GM19324 (cell line): ENCODE data around the gene SPTBN5.
"Not testable (repeated sequence)": the region's sequence is repeated elsewhere in the genome, so short reads cannot be mapped to it uniquely, and the experiment has no call there.

Source experiments
- ATAC-seq: cut with Tn5 transposase; IDR thresholded peaks from one replicate; pipeline ENCODE4 v1.9.1; 2021; ENCODE audit warnings: mild to moderate bottlenecking, moderate library complexity; ENCODE audit not compliant: unreplicated experiment, low FRiP score

Gene SPTBN5

GRCh38 chr15:41850482-41851166 is 43.2 kb downstream of the SPTBN5 start:
- ATAC-seq = no peak

- no peak for ATAC-seq
Observed at GRCh38 chr15:41849861-41850260, 44.0 kb downstream of the SPTBN5 start.

- no peak for ATAC-seq
Observed at GRCh38 chr15:41849204-41849603, 44.6 kb downstream of the SPTBN5 start.

DNA sequence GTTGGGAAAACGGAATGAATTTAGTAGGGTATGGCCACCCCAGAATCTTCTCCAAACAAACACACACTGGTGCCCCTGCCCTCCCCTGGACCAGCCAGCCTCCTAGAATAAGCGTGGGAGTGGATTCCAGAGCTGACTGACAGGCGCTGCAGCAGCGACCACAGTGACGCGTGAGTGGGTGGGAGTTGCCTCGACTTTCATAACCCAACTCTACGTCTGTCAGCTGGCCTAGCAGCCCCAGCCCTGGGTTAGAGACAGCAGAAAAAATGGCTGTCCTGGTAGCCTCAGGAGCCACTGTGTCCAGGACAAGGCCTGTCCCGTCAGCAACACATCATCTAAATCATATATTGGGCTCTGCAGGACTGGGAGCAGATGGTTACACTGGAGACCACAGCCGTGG is 45.2 kb downstream of the SPTBN5 start:
- ATAC-seq = no peak

DNA sequence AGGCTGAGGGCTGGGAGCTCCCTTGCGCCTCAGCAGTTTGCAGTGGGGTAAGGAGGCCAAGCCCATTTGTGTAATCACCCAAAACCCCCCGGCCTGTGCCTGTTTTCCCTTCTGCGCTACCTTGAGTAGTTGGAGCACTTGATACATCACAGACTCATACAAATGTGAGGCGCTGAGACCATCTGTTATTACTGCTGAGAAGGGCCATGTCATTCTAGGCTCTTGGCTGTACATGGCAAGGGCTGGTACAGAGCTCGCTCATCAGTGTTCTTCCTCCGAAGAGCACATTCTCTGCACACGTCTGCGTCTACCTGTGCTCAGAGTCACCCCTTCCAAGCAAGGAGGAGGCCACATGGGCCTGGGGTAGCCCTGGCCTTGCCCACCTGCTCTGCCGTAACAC is 45.9 kb downstream of the SPTBN5 start:
- no peak for ATAC-seq

- ATAC-seq = no peak
Observed at GRCh38 chr15:41847206-41847605, 46.6 kb downstream of the SPTBN5 start.

- ATAC-seq = no peak
Observed at GRCh38 chr15:41844814-41845213, 49.0 kb downstream of the SPTBN5 start.

- no peak for ATAC-seq
Observed at GRCh38 chr15:41843571-41843970, 50.3 kb downstream of the SPTBN5 start.

DNA sequence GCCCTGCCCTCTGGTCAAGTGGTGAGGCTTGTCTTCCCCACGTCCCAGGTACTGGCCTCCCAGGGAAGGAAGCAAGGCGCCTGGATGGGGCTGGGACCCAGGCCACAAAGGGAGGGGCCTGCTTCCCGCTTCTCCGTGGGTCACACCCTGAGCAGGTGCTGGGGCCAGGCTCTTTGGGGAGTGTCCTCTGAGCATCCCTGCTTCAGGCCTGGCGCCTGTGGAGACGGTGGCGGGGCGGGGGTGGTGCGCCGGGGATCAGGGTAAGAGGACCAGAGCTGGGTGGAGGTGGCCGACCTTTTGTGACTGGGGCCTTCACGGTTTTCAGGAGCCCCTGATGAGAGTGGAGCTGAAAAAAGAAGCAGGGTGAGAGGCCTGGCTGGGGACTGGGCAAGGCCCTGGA is 51.6 kb downstream of the SPTBN5 start:
- no peak for ATAC-seq

DNA sequence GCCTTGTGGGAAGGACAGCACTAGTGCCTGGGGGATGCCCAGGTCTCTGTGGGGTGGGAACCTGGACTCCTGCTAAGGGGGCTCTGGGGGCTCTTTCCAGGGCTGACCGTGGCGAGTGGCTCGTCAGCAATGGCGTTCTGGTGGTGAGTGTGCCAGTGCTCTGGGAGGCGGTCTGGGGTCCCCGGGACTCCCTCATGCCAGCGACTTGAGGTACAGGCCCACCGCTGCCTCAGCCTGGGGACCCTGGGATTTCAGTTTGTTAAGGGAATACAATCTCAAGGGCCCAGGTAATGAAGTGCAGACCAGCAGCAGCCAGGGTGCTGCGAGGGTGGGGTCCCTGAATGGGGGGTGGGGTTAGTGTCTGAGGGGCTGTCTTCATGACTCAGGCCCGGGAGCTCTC is 52.7 kb downstream of the SPTBN5 start:
- ATAC-seq = no peak

GRCh38 chr15:41840673-41841072 is 53.2 kb downstream of the SPTBN5 start:
- ATAC-seq = no peak

GRCh38 chr15:41839781-41840491 is 53.9 kb downstream of the SPTBN5 start:
- no peak for ATAC-seq

- ATAC-seq = no peak
Observed at GRCh38 chr15:41838400-41838897, 55.4 kb downstream of the SPTBN5 start, which contains the start of gene PLA2G4B. PLA2G4B (plus strand) TSS chr15:41838847; CDS start chr15:41838914, 67 bp downstream.

- no peak for ATAC-seq
Observed at GRCh38 chr15:41836713-41837454, 57.0 kb downstream of the SPTBN5 start.

- ATAC-seq = no peak
Observed at GRCh38 chr15:41836073-41836472, 57.8 kb downstream of the SPTBN5 start.

DNA sequence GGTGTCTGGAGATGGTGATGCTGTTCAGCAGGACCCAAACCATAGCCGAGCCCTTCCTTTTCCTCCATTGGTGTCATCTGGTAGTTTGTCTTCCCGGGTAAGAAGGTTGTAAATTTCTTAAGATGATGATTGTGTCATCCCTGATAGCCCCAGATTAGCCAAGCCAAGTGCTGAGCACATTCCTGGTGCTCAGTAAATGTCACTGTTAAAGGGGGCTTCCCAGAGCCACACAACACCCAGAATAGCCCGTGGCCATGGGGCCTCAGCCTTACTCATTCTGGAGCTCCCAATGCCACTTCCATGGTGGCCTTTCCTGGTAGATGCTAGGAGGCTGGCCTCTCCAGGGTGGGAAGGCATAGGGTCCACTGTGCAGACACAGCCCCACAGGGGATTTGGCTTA is 59.8 kb downstream of the SPTBN5 start:
- no peak for ATAC-seq

DNA sequence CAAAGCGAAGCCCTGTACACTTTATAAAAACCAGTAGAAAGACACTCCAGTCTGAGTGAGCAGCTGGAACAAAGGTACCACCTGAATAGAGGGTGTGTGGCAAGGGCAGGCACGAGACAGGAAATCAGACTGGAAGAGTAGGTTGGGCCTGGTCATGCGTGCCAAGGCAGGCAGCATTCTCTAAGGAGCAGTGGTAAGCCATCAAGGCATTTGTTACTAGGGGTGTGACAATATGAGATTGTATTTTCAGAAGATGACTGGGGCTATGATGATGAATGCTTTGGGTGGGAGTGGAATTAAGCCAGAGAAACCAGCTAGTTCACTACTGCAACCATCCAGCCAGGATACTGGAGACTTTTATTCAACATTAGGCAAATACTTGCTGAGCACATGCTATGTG is 61.0 kb downstream of the SPTBN5 start:
- ATAC-seq = no peak

- ATAC-seq = no peak
Observed at GRCh38 chr15:41832208-41832607, 61.6 kb downstream of the SPTBN5 start.

GRCh38 chr15:41831291-41831690 is 62.6 kb downstream of the SPTBN5 start:
- not testable (repeated sequence) for ATAC-seq

- ATAC-seq = no peak
Observed at GRCh38 chr15:41829959-41830646, 63.8 kb downstream of the SPTBN5 start.

GRCh38 chr15:41828807-41829141 is 65.1 kb downstream of the SPTBN5 start:
- ATAC-seq = no peak
